Activated B cell treated with CpG ODN at 0.5 μM for 24 hours (primary cell): ENCODE data around the gene FOS. TPM values are rescaled to one million over a fixed set of nuclear protein-coding genes. Genes with fewer than 3 reads are reported as not detected.

ENCODE experiments used
- ATAC-seq: fragments of 200-7000 bp; cut with Tn5 transposase; one replicate; pipeline ENCODE4 v1.10.0; 2021; ENCODE audit warnings: low read depth, mild to moderate bottlenecking, moderate library complexity
- CTCF ChIA-PET: fragments of 350-600 bp; sonication (Branson Sonifier 250); formaldehyde crosslinking; loops from one replicate; lab custom pipeline; 2021; ENCODE audit warnings: antibody characterized with exemption; lab: Charles Lee
- POLR2A ChIA-PET: fragments of 350-600 bp; sonication (Branson Sonifier 250); formaldehyde crosslinking; loops from one replicate; lab custom pipeline; 2021; ENCODE audit warnings: antibody characterized with exemption; lab: Charles Lee
- DNase-seq: peaks from one replicate; pipeline ENCODE4 v3.0.0; 2022
- H3K27ac Mint-ChIP-seq: one replicate; pipeline ENCODE4 v1.8.0; 2020; ENCODE audit warnings: mixed read lengths
- H3K27me3 Mint-ChIP-seq: one replicate; pipeline ENCODE4 v1.8.0; 2021; ENCODE audit warnings: mixed read lengths
- H3K36me3 Mint-ChIP-seq: one replicate; pipeline ENCODE4 v1.8.0; 2021; ENCODE audit warnings: low read depth, mixed read lengths
- H3K4me1 Mint-ChIP-seq: one replicate; pipeline ENCODE4 v1.8.0; 2021; ENCODE audit warnings: mixed read lengths
- H3K4me3 Mint-ChIP-seq: one replicate; pipeline ENCODE4 v1.8.0; 2020; ENCODE audit warnings: mild to moderate bottlenecking, mixed read lengths
- H3K9me3 Mint-ChIP-seq: one replicate; pipeline ENCODE4 v1.8.0; 2020; ENCODE audit warnings: mixed read lengths
- CTCF ChIP-seq: fragments of 200-600 bp; IDR thresholded peaks from one replicate; pipeline ENCODE4 v1.8.0; 2022; ENCODE audit warnings: antibody characterized with exemption, mild to moderate bottlenecking
- intact Hi-C: fragments of 100-400 bp; cut with micrococcal nuclease; formaldehyde crosslinking; loops from one replicate; pipeline ENCODE4 v1.15.1; 2024
- total RNA-seq: library from RNA; stranded (reverse); gene quantifications from 2 replicates; pipeline ENCODE4 v1.2.3, GENCODE V29; 2022

Gene FOS
- total RNA-seq, 1 donor from 2014 or later: 37.8 TPM

DNA sequence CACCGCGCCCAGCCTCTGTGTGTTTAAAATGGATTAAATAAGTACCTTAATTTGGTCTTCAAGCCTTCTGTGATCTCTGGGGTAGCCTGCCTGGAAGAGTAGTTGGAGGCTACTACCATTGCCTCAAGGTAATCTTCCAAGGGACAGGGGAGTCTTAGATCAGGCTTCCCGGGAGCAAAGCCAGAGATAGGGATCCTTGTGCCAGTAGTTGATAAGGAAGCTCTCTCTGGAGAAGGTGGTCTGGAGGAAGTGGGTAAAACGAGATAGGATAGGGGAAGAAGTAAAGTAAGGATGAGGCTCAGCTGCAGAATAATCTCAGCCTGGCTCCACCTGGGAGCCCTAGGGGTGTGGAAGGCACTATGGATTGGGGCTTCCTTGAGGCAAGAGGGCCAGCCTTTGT, 38.5 kb downstream of the FOS start:
- intact Hi-C loops: no loop called here
- no peaks in the 10 kb centered on the region for H3K9me3 Mint-ChIP-seq
- DNase-seq (no peak), ATAC-seq (no peak)
- TF ChIP-seq CTCF: no peak
- no peaks in the 10 kb centered on the region for H3K36me3 Mint-ChIP-seq
- no peak overlapping the region for H3K27ac Mint-ChIP-seq
- ChIA-PET POLR2A (interaction anchor here (1.0 kb wide), 1 partner anchor 33 kb away, joined by 3 read pairs; no protein-coding TSS in a partner anchor), CTCF (interaction anchor here (1.5 kb wide), 1 partner anchor 9 kb away, joined by 3 read pairs; no protein-coding TSS in a partner anchor)
- no peak overlapping the region for H3K4me3 Mint-ChIP-seq
- H3K27me3 Mint-ChIP-seq: peaks cover 6% of the 10 kb centered on the region
- H3K4me1 Mint-ChIP-seq: peaks cover 4% of the 10 kb centered on the region

- no peak for ATAC-seq
- Mint-ChIP-seq H3K4me3 (no peak overlapping the region), H3K27me3 (peaks cover 6% of the 10 kb centered on the region), H3K9me3 (no peaks in the 10 kb centered on the region), H3K36me3 (no peaks in the 10 kb centered on the region), H3K27ac (no peak overlapping the region), H3K4me1 (no peaks in the 10 kb centered on the region)
- no peak for TF ChIP-seq CTCF
- intact Hi-C loops: no loop called here
- ChIA-PET CTCF (interaction anchor here (1.5 kb wide), 1 partner anchor 10 kb away, joined by 3 read pairs; no protein-coding TSS in a partner anchor), POLR2A (no interaction called here)
- DNase-seq: no peak
Observed at GRCh38 chr14:75318353-75318752, 39.7 kb downstream of the FOS start.

GRCh38 chr14:75319021-75319420, 40.4 kb downstream of the FOS start:
- H3K4me3 Mint-ChIP-seq: no peak overlapping the region
- H3K27me3 Mint-ChIP-seq: peaks cover 6% of the 10 kb centered on the region
- H3K4me1 Mint-ChIP-seq: no peaks in the 10 kb centered on the region
- H3K9me3 Mint-ChIP-seq: no peaks in the 10 kb centered on the region
- TF ChIP-seq CTCF: no peak
- no peak for ATAC-seq
- H3K36me3 Mint-ChIP-seq: no peaks in the 10 kb centered on the region
- intact Hi-C loops: no loop called here
- CTCF ChIA-PET: no interaction called here
- H3K27ac Mint-ChIP-seq: no peak overlapping the region
- POLR2A ChIA-PET: no interaction called here
- no peak for DNase-seq

- Mint-ChIP-seq H3K36me3 (no peaks in the 10 kb centered on the region), H3K27ac (no peak overlapping the region), H3K9me3 (no peaks in the 10 kb centered on the region), H3K4me3 (no peak overlapping the region), H3K27me3 (peaks cover 6% of the 10 kb centered on the region), H3K4me1 (no peaks in the 10 kb centered on the region)
- POLR2A ChIA-PET: no interaction called here
- DNase-seq: no peak
- CTCF ChIA-PET: no interaction called here
- intact Hi-C loops: no loop called here
- TF ChIP-seq CTCF: no peak
- no peak for ATAC-seq
Observed at GRCh38 chr14:75320196-75320595, 41.6 kb downstream of the FOS start.

DNA sequence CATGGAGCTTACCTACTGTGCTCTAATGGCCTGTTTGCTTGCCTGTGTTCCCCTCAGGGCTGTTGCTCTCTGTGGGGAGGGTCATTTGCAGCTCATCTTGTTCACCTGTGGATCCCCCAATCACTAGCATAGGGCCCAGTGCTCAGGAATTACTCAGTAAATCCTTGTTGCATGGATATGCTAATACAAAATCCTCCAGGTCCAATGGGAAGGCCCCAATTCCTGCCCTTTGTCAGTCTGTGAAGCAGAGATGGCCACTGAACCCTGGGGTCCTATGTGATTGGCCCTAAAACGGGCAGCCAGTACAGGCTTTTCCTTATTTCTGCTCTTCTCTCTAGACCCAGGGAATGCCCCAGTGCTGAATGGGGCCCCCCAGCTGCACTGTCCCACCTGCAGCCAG, 44.1 kb downstream of the FOS start:
- no peaks in the 10 kb centered on the region for H3K36me3 Mint-ChIP-seq
- ChIA-PET CTCF (no interaction called here), POLR2A (no interaction called here)
- DNase-seq (no peak), ATAC-seq (no peak)
- no peak overlapping the region for H3K4me3 Mint-ChIP-seq
- no peak for TF ChIP-seq CTCF
- no peaks in the 10 kb centered on the region for H3K9me3 Mint-ChIP-seq
- H3K27me3 Mint-ChIP-seq: peaks cover 4% of the 10 kb centered on the region
- intact Hi-C loops: no loop called here
- no peak overlapping the region for H3K27ac Mint-ChIP-seq
- no peaks in the 10 kb centered on the region for H3K4me1 Mint-ChIP-seq
